A673 (cell line): ENCODE results near the gene CATSPERB.

Experiments used
- EZH2 ChIP-seq: fragments of 200-600 bp; sonication (generic); IDR thresholded peaks from 2 replicates; pipeline ENCODE4 v1.6.1; 2017; ENCODE audit warnings: borderline replicate concordance, low read depth, mild to moderate bottlenecking, mixed read lengths, antibody characterized with exemption, low read length; ENCODE audit not compliant: poor library complexity, severe bottlenecking
- TF ChIP-seq, protein P1 (sequence below): fragments of 300-800, 200-600 bp; sonication (generic); conservative IDR thresholded peaks from 2 replicates; pipeline ENCODE4 v1.5.1; 2017; ENCODE audit warnings: low read depth, mild to moderate bottlenecking, antibody characterized with exemption, low read length, moderate library complexity, mixed read lengths

DNA sequence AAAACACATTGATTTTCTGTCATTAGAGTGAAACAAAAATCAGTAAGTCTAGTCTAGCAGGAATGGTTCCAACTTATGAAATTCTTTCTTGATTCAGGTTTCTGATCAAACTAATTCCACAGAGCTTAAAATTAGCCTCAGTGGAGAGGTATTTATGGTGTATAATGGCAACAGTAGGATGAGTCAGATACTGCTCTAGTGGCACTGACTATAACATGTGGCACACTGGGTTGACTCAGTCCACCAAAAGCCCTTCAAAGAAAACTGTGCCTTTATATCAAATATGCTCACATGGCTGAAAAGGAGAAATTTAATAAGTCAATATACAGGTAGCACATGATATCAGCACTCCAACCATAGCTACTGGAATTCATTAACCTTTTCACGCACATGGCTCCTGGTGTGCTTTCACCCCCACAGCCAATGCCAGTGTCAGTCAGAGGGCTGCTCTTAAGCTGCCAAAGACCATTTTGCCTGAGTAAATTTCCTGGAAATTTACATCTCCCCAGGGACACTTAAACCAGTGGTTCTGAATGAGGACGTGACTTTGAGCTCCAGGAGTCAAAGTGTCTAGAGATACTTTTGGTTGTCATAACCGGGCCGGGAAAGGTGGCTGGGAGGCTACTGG is 21.7 kb upstream of the CATSPERB start:
- TF ChIP-seq, protein P1, sequence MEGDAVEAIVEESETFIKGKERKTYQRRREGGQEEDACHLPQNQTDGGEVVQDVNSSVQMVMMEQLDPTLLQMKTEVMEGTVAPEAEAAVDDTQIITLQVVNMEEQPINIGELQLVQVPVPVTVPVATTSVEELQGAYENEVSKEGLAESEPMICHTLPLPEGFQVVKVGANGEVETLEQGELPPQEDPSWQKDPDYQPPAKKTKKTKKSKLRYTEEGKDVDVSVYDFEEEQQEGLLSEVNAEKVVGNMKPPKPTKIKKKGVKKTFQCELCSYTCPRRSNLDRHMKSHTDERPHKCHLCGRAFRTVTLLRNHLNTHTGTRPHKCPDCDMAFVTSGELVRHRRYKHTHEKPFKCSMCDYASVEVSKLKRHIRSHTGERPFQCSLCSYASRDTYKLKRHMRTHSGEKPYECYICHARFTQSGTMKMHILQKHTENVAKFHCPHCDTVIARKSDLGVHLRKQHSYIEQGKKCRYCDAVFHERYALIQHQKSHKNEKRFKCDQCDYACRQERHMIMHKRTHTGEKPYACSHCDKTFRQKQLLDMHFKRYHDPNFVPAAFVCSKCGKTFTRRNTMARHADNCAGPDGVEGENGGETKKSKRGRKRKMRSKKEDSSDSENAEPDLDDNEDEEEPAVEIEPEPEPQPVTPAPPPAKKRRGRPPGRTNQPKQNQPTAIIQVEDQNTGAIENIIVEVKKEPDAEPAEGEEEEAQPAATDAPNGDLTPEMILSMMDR, result no peak
- no peak for TF ChIP-seq EZH2
